Breast epithelium (tissue), 4 donors: ENCODE results near the gene HRH3. TPM values are rescaled to one million over a fixed set of nuclear protein-coding genes. Genes with fewer than 3 reads are reported as not detected.

Experiments
- DNase-seq, 2 donors: peaks; one replicate each; pipeline ENCODE4 v3.0.0-alpha.2; 2019; ENCODE audit warnings: low spot score in 2 of 2
- H3K27ac ChIP-seq, 2 donors: fragments of 200-600 bp; sonication (generic) in 1 of 2; one replicate each; pipeline ENCODE4 v1.5.1; 2016 to 2019; ENCODE audit warnings: mild to moderate bottlenecking in 1 of 2
- H3K27me3 ChIP-seq, 2 donors: fragments of 200-600 bp; sonication (generic) in 1 of 2; one replicate each; pipeline versions ENCODE4 v1.5.1 to v1.6.0; 2017 to 2019; ENCODE audit warnings: control low read depth in 1 of 2, mild to moderate bottlenecking in 1 of 2
- H3K36me3 ChIP-seq: fragments of 200-600 bp; one replicate; pipeline ENCODE4 v1.5.1; 2019
- H3K4me1 ChIP-seq, 2 donors: fragments of 200-600 bp; sonication (generic); one replicate each; pipeline ENCODE4 v1.5.1; 2016 to 2019; ENCODE audit warnings: control low read depth in 1 of 2
- H3K4me3 ChIP-seq, 3 donors: fragments of 200-600 bp; sonication (generic); 1 replicate in 2 of 3; 2 replicates in 1 of 3; pipeline ENCODE4 v1.5.1; 2016 to 2019; ENCODE audit warnings: mild to moderate bottlenecking in 3 of 3, moderate library complexity in 2 of 3
- H3K9me3 ChIP-seq, 2 donors: fragments of 200-600 bp; sonication (generic) in 1 of 2; one replicate each; pipeline ENCODE4 v1.5.1; 2016 to 2019; ENCODE audit warnings: control low read depth in 1 of 2
- POLR2A ChIP-seq: fragments of 450-650 bp; IDR thresholded peaks from one replicate; pipeline ENCODE4 v1.6.1; 2016; ENCODE audit warnings: antibody characterized with exemption, mild to moderate bottlenecking, moderate library complexity
- POLR2AphosphoS5 ChIP-seq, 3 donors: sonication (generic); formaldehyde crosslinking; IDR thresholded peaks; one replicate each; pipeline ENCODE4 v1.6.1; 2017; ENCODE audit warnings: antibody characterized with exemption in 3 of 3
- intact Hi-C: fragments of 100-400 bp; cut with DNase I; formaldehyde crosslinking; loops from one replicate; pipeline ENCODE4 v1.15.1; 2023; ENCODE audit warnings: low total_unique reads
- total RNA-seq, 3 donors: library from RNA; depleted of rRNA; stranded (reverse); fragments of >200 nt; gene quantifications; one replicate each; pipeline ENCODE4 v1.1.0, GENCODE V29; 2016
- TF ChIP-seq, protein P1 (sequence below), 3 donors: fragments of 450-650 bp; IDR thresholded peaks; one replicate each; pipeline ENCODE4 v1.5.1; 2016 to 2017; ENCODE audit warnings: antibody characterized with exemption in 3 of 3, mild to moderate bottlenecking in 3 of 3, moderate library complexity in 3 of 3

Gene HRH3
- total RNA-seq, 3 donors from 2014 or later, result not detected

DNA sequence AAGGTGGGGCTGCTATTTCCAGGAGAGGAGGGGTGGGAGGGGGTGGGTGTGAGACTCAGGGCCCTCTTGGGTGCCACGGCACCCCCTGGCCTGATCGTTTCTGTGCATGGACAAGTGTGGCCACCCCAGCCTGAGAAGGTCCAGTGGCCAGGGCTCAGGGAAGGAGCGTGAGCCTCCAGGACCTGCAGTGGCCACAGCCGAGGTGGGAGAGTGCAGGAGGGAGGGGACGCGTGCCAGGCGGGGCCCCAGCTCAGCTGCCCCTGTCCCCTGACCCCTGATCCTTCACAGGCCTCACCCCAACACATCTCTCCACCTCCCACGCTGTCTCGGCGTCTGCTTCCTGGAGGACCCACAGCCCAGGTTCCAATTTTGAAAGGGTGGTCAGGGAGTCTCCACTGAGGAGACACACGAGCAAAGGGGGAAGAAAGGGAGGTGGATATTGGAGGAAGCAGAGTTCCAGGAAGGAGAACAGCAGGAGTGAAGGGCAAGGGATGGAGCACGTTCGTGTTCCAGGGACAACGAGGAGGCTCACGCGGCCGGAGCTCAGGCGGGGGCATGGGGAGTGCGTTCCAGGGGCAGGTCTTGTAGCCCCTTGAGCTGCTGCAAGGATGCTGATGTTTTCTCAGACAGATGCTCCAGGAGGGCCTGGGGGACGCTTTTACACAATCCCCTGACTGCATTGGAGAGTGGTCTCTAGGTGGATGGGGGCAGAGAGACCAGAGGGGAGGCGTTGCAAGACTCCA is 4.2 kb upstream of the HRH3 start:
- Histone ChIP-seq H3K4me3 (no peak overlapping the region), H3K36me3 (no peaks in the 10 kb centered on the region), H3K4me1 (peaks cover 6 to 7% of the 10 kb centered on the region in 2 donors), H3K9me3 (no peaks in the 10 kb centered on the region), H3K27me3 (peaks cover 0 to 72% of the 10 kb centered on the region in 2 donors), H3K27ac (no peak overlapping the region)
- intact Hi-C loops, result no loop called here
- TF ChIP-seq POLR2A, result no peak
- TF ChIP-seq, protein P1, sequence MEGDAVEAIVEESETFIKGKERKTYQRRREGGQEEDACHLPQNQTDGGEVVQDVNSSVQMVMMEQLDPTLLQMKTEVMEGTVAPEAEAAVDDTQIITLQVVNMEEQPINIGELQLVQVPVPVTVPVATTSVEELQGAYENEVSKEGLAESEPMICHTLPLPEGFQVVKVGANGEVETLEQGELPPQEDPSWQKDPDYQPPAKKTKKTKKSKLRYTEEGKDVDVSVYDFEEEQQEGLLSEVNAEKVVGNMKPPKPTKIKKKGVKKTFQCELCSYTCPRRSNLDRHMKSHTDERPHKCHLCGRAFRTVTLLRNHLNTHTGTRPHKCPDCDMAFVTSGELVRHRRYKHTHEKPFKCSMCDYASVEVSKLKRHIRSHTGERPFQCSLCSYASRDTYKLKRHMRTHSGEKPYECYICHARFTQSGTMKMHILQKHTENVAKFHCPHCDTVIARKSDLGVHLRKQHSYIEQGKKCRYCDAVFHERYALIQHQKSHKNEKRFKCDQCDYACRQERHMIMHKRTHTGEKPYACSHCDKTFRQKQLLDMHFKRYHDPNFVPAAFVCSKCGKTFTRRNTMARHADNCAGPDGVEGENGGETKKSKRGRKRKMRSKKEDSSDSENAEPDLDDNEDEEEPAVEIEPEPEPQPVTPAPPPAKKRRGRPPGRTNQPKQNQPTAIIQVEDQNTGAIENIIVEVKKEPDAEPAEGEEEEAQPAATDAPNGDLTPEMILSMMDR (IDR thresholded peaks at IDR 0.05), result no peak
- no peak for DNase-seq

DNA sequence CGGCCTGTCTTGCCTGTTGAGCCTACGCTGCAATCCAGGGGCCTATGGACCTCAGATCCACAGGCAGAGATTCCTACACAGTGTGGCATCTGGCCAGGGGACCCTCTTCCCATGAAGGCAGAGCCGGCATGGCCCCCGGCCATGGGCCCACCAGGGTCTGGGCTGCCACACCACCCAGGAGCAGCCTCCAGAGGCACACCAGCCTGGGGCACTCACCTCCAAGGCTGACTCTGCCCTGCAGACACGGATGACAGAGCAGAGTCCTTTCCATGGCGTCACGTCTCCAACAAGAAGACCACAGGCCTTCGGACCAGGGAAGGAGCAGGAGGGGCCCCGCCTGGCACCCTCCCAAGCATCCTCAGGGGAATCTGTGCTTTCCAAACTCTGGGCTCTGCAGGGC is 3.5 kb upstream of the HRH3 start:
- Histone ChIP-seq H3K27ac (no peak overlapping the region), H3K4me3 (no peak overlapping the region), H3K27me3 (peaks cover 0 to 79% of the 10 kb centered on the region in 2 donors), H3K4me1 (peaks cover 6 to 12% of the 10 kb centered on the region in 2 donors), H3K9me3 (no peaks in the 10 kb centered on the region), H3K36me3 (no peaks in the 10 kb centered on the region)
- intact Hi-C loops, result no loop called here
- TF ChIP-seq, protein P1 (IDR thresholded peaks at IDR 0.05), result no peak
- TF ChIP-seq POLR2A (no peak), POLR2AphosphoS5 (IDR thresholded peaks at IDR 0.05) (no peak)
- no peak for DNase-seq

DNA sequence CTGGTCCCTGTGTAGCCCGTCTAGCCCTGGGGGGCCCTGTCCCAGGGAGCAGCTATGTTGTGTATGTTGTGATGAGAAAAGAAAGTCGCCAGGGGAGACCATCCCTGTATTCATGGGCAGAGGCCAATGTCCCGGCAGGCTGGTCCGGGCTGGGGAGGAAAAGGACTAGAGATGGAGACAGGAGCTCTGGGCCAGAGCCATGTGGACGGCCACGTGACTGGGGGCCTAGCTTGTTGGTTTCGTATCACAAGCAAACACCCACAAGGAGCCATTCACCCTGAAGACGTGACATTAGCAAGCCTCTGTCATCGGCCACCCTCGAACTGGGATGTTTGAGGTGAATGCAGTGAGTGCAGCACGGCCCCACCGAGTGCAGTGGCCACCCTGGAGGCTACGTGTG is 2.9 kb upstream of the HRH3 start:
- peaks cover 0 to 84% of the 10 kb centered on the region in 2 donors for H3K27me3 ChIP-seq
- TF ChIP-seq, protein P1 (IDR thresholded peaks at IDR 0.05), result no peak
- TF ChIP-seq POLR2AphosphoS5 (IDR thresholded peaks at IDR 0.05) (no peak), POLR2A (no peak)
- DNase-seq, result no peak
- H3K4me1 ChIP-seq, result peaks cover 6 to 12% of the 10 kb centered on the region in 2 donors
- no peak overlapping the region for H3K4me3 ChIP-seq
- intact Hi-C loops, result no loop called here
- no peaks in the 10 kb centered on the region for H3K9me3 ChIP-seq
- H3K27ac ChIP-seq, result no peak overlapping the region
- no peaks in the 10 kb centered on the region for H3K36me3 ChIP-seq

DNA sequence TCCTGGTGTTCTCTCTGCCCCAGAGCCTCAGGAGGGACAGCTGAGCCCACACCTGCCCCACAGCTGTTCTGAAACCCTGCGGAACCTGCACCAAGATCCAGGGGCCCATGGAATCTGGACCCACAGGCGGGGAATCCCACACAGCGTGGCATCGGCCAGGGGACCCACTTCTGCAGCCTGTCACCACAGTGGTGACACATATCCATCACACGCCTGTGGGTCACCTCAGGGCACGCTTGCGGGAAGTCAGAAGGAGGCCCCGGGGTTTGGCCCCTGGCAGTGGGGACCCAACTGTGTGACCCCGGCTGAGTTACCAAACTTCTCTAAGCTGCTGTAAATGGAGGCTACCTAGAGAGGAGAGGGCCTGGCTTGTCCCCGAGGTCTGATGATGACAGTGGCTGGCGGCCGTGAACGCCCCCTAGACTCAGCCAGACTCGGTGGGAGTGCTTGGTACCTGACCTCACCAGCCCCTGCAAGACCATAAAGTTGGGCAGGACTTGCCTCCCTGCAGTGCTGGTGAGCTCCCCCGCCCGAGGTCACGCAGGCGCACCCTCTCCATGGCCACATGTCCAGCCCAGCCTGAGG is 2.3 kb upstream of the HRH3 start:
- TF ChIP-seq, protein P1 (IDR thresholded peaks at IDR 0.05), result no peak
- TF ChIP-seq POLR2AphosphoS5 (IDR thresholded peaks at IDR 0.05) (no peak), POLR2A (no peak)
- no peak overlapping the region for H3K27ac ChIP-seq
- intact Hi-C loops, result no loop called here
- no peak overlapping the region for H3K4me3 ChIP-seq
- H3K4me1 ChIP-seq, result peaks cover 6 to 12% of the 10 kb centered on the region in 2 donors
- peaks cover 3 to 84% of the 10 kb centered on the region in 2 donors for H3K27me3 ChIP-seq
- no peaks in the 10 kb centered on the region for H3K36me3 ChIP-seq
- no peaks in the 10 kb centered on the region for H3K9me3 ChIP-seq
- DNase-seq, result no peak
